H9 (cell line): ENCODE results near the gene OPHN1. TPM values are rescaled to one million over a fixed set of nuclear protein-coding genes. Genes with fewer than 3 reads are reported as not detected.

Experiments
- DNase-seq: peaks from one replicate; pipeline ENCODE4 v3.0.0-alpha.2; 2017
- H2AFZ ChIP-seq: one replicate; pipeline ENCODE4 v1.6.1; 2013; ENCODE audit warnings: mild to moderate bottlenecking, low read length, control low read depth, moderate library complexity
- H2AK5ac ChIP-seq: 2 replicates; pipeline ENCODE4 v1.6.1; 2013; ENCODE audit warnings: low read length, control low read depth, mixed read lengths; ENCODE audit not compliant: insufficient read length
- H2BK120ac ChIP-seq: one replicate; pipeline ENCODE4 v1.6.1; 2013; ENCODE audit warnings: low read depth, mild to moderate bottlenecking, low read length, control low read depth, inconsistent platforms; ENCODE audit not compliant: poor library complexity, severe bottlenecking
- H2BK12ac ChIP-seq: 2 replicates; pipeline ENCODE4 v1.6.1; 2013; ENCODE audit warnings: low read length, control low read depth, mixed read lengths, low read depth; ENCODE audit not compliant: insufficient read length
- H2BK15ac ChIP-seq: 2 replicates; pipeline ENCODE4 v1.6.1; 2013; ENCODE audit warnings: low read depth, low read length, control low read depth
- H2BK20ac ChIP-seq: one replicate; pipeline ENCODE4 v1.6.1; 2013; ENCODE audit warnings: low read depth, mild to moderate bottlenecking, low read length, control low read depth, inconsistent platforms; ENCODE audit not compliant: poor library complexity, severe bottlenecking
- H2BK5ac ChIP-seq: 2 replicates; pipeline ENCODE4 v1.6.1; 2013; ENCODE audit warnings: low read length, control low read depth, mixed read lengths; ENCODE audit not compliant: insufficient read length
- H3K14ac ChIP-seq: 2 replicates; pipeline ENCODE4 v1.6.1; 2013; ENCODE audit warnings: low read length, control low read depth; ENCODE audit not compliant: insufficient read depth
- H3K18ac ChIP-seq: 2 replicates; pipeline ENCODE4 v1.6.1; 2013; ENCODE audit warnings: low read depth, mild to moderate bottlenecking, mixed read lengths, low read length, control low read depth; ENCODE audit not compliant: insufficient read length
- H3K23ac ChIP-seq: 2 replicates; pipeline ENCODE4 v1.6.1; 2013; ENCODE audit warnings: low read length, control low read depth, mixed read lengths, low read depth; ENCODE audit not compliant: insufficient read length
- H3K23me2 ChIP-seq: 2 replicates; pipeline ENCODE4 v1.6.1; 2013; ENCODE audit warnings: low read depth, mild to moderate bottlenecking, mixed read lengths, low read length, control low read depth; ENCODE audit not compliant: insufficient read length, poor library complexity, severe bottlenecking
- H3K27ac ChIP-seq: 2 replicates; pipeline ENCODE4 v1.5.1; 2013; ENCODE audit warnings: low read length, control low read depth, mixed read lengths, low read depth; ENCODE audit not compliant: insufficient read length
- H3K27me3 ChIP-seq: 2 replicates; pipeline ENCODE4 v1.6.1; 2013; ENCODE audit warnings: low read length, control low read depth, inconsistent platforms; ENCODE audit not compliant: insufficient read depth
- H3K4ac ChIP-seq: 2 replicates; pipeline ENCODE4 v1.6.1; 2013; ENCODE audit warnings: low read depth, mild to moderate bottlenecking, control low read depth, inconsistent platforms, low read length, moderate library complexity
- H3K4me1 ChIP-seq: 2 replicates; pipeline ENCODE4 v1.6.1; 2013; ENCODE audit warnings: low read length, control low read depth, inconsistent platforms; ENCODE audit not compliant: insufficient read depth
- H3K4me2 ChIP-seq: 2 replicates; pipeline ENCODE4 v1.6.1; 2013; ENCODE audit warnings: low read length, control low read depth, mixed read lengths; ENCODE audit not compliant: insufficient read length, insufficient read depth
- H3K56ac ChIP-seq: 2 replicates; pipeline ENCODE4 v1.6.1; 2013; ENCODE audit warnings: low read depth, mild to moderate bottlenecking, mixed read lengths, low read length, control low read depth; ENCODE audit not compliant: insufficient read length
- H3K79me1 ChIP-seq: 2 replicates; pipeline ENCODE4 v1.6.1; 2013; ENCODE audit warnings: low read depth, mild to moderate bottlenecking, moderate library complexity, low read length, control low read depth, inconsistent platforms; ENCODE audit not compliant: insufficient read depth, poor library complexity, severe bottlenecking
- H3K79me2 ChIP-seq: 2 replicates; pipeline ENCODE4 v1.6.1; 2013; ENCODE audit warnings: low read length, control low read depth, inconsistent platforms; ENCODE audit not compliant: insufficient read depth
- H3K9ac ChIP-seq: 2 replicates; pipeline ENCODE4 v1.6.1; 2013; ENCODE audit warnings: low read length, control low read depth, mixed read lengths; ENCODE audit not compliant: insufficient read length; ENCODE audit errors: extremely low read depth
- H3K9me3 ChIP-seq: one replicate; pipeline ENCODE4 v1.6.1; 2013; ENCODE audit warnings: low read depth, low read length, inconsistent platforms; ENCODE audit not compliant: control insufficient read depth
- H3T11ph ChIP-seq: one replicate; pipeline ENCODE4 v1.6.1; 2013; ENCODE audit warnings: mild to moderate bottlenecking, low read length, control low read depth, inconsistent platforms
- H4K20me1 ChIP-seq: one replicate; pipeline ENCODE4 v1.6.1; 2013; ENCODE audit not compliant: control insufficient read depth, insufficient read length, insufficient read depth
- H4K5ac ChIP-seq: 2 replicates; pipeline ENCODE4 v1.6.1; 2013; ENCODE audit warnings: low read depth, mild to moderate bottlenecking, mixed read lengths, low read length, control low read depth; ENCODE audit not compliant: insufficient read length
- H4K8ac ChIP-seq: replicated peaks from 2 replicates; pipeline ENCODE4 v1.6.1; 2013; ENCODE audit warnings: low read length, control low read depth, mixed read lengths, low read depth; ENCODE audit not compliant: insufficient read length
- H4K91ac ChIP-seq: 2 replicates; pipeline ENCODE4 v1.6.1; 2013; ENCODE audit warnings: low read depth, mild to moderate bottlenecking, moderate library complexity, mixed read lengths, low read length, control low read depth; ENCODE audit not compliant: insufficient read length
- H3K27ac Mint-ChIP-seq, 3 experiments: 2 replicates in 2 of 3; 3 replicates in 1 of 3; pipeline ENCODE4 v1.8.0; 2020 to 2021; ENCODE audit warnings: mixed read lengths in 3 of 3, mild to moderate bottlenecking in 1 of 3, moderate library complexity in 1 of 3
- H3K27me3 Mint-ChIP-seq: 2 replicates; pipeline ENCODE4 v1.8.0; 2021; ENCODE audit warnings: low read depth, mild to moderate bottlenecking, moderate library complexity, mixed read lengths
- H3K36me3 Mint-ChIP-seq, 3 experiments: 2 replicates in 2 of 3; 3 replicates in 1 of 3; pipeline ENCODE4 v1.8.0; 2020 to 2021; ENCODE audit warnings: low read depth in 3 of 3, mixed read lengths in 3 of 3; ENCODE audit not compliant: insufficient read depth in 1 of 3
- H3K4me1 Mint-ChIP-seq, 2 experiments: 2 replicates each; pipeline ENCODE4 v1.8.0; 2020; ENCODE audit warnings: mixed read lengths in 2 of 2
- H3K4me3 Mint-ChIP-seq, 2 experiments: 2 replicates in 1 of 2; 3 replicates in 1 of 2; pipeline ENCODE4 v1.8.0; 2020 to 2021; ENCODE audit warnings: mild to moderate bottlenecking in 2 of 2, mixed read lengths in 2 of 2, moderate library complexity in 1 of 2
- H3K9me3 Mint-ChIP-seq, 2 experiments: 2 replicates in 1 of 2; 3 replicates in 1 of 2; pipeline ENCODE4 v1.8.0; 2020; ENCODE audit warnings: mild to moderate bottlenecking in 2 of 2, mixed read lengths in 2 of 2, moderate library complexity in 1 of 2
- WGBS: extraction: QIAGEN DNeasy Blood & Tissue Kit; methylation state at CpG from one replicate; pipeline ENCODE4 v1.1.7; 2013; ENCODE audit warnings: missing lambda C conversion rate, low lambda C conversion rate, mixed read lengths; ENCODE audit not compliant: insufficient read length; ENCODE audit errors: extremely low coverage; 5-methylcytosine and 5-hydroxymethylcytosine counted together
- total RNA-seq: library from RNA; stranded (reverse); gene quantifications from 2 replicates; pipeline ENCODE4 v1.2.1, GENCODE V29; 2021
- TF ChIP-seq, protein P1 (sequence below): fragments of 200-600 bp; sonication (generic); conservative IDR thresholded peaks from 3 replicates; pipeline ENCODE4 v1.8.0; 2021; ENCODE audit warnings: antibody characterized with exemption, mild to moderate bottlenecking

The OPHN1 gene
- total RNA-seq, 1 experiment from 2014 or later = 1.5 TPM

DNA sequence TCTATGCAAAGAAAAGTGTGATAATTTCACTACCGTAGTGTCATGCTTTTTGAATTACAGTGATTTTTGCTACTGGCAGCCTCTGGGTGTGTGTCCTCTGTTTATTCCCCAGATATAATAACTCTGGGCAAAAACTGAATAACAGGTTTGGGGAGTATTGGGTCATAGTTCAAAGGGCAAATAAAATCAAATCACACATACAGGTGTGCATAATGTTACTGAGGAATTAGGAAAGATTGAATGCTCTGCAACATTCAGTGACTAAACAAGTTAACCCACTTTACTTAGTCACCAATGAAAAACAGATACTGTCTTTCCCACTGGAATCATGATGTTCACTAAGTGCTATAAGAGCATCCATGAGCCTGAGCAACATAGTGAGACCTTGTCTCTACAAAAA lies 224.3 kb downstream of the OPHN1 start:
- no peak overlapping the region for H4K91ac ChIP-seq
- H3K79me1 ChIP-seq = no peaks in the 10 kb centered on the region
- Mint-ChIP-seq H3K4me1 (no peaks in the 10 kb centered on the region), H3K36me3 (peaks cover 0 to 21% (median 3%) of the 10 kb centered on the region in 3 experiments; a peak in 2 of 7 replicates), H3K4me3 (no peak overlapping the region), H3K27me3 (peaks cover 3% of the 10 kb centered on the region; the same call in 1 of the 2 replicates), H3K9me3 (peaks cover 66 to 81% of the 10 kb centered on the region in 2 experiments), H3K27ac (no peak overlapping the region)
- H3K4me1 ChIP-seq = no peaks in the 10 kb centered on the region
- H2BK15ac ChIP-seq = no peak overlapping the region
- no peak overlapping the region for H3K56ac ChIP-seq
- no peak overlapping the region for H3K4ac ChIP-seq
- TF ChIP-seq, protein P1, sequence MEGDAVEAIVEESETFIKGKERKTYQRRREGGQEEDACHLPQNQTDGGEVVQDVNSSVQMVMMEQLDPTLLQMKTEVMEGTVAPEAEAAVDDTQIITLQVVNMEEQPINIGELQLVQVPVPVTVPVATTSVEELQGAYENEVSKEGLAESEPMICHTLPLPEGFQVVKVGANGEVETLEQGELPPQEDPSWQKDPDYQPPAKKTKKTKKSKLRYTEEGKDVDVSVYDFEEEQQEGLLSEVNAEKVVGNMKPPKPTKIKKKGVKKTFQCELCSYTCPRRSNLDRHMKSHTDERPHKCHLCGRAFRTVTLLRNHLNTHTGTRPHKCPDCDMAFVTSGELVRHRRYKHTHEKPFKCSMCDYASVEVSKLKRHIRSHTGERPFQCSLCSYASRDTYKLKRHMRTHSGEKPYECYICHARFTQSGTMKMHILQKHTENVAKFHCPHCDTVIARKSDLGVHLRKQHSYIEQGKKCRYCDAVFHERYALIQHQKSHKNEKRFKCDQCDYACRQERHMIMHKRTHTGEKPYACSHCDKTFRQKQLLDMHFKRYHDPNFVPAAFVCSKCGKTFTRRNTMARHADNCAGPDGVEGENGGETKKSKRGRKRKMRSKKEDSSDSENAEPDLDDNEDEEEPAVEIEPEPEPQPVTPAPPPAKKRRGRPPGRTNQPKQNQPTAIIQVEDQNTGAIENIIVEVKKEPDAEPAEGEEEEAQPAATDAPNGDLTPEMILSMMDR = no peak
- H2BK120ac ChIP-seq = no peak overlapping the region
- H3K23me2 ChIP-seq = no peaks in the 10 kb centered on the region
- H3K14ac ChIP-seq = no peak overlapping the region
- H4K5ac ChIP-seq = no peak overlapping the region
- H3T11ph ChIP-seq = no peak overlapping the region
- H2AK5ac ChIP-seq = no peak overlapping the region
- H3K18ac ChIP-seq = no peak overlapping the region
- H2BK20ac ChIP-seq = no peak overlapping the region
- H3K9ac ChIP-seq = no peak overlapping the region
- H3K27me3 ChIP-seq = no peaks in the 10 kb centered on the region
- no peak for DNase-seq
- H3K23ac ChIP-seq = no peak overlapping the region
- H3K9me3 ChIP-seq = peaks cover 25% of the 10 kb centered on the region
- H2BK12ac ChIP-seq = no peak overlapping the region
- H2BK5ac ChIP-seq = no peak overlapping the region
- no CpG with 5 or more reads among the region's 1 CpG for WGBS
- H3K4me2 ChIP-seq = no peak overlapping the region
- no peaks in the 10 kb centered on the region for H3K79me2 ChIP-seq
- no peak overlapping the region for H3K27ac ChIP-seq
- no peak overlapping the region for H4K8ac ChIP-seq
- no peak overlapping the region for H2AFZ ChIP-seq
- H4K20me1 ChIP-seq = no peaks in the 10 kb centered on the region
